Testis (tissue), 3 donors: Measurements from ENCODE around the gene KAT2B. TPM values are rescaled to one million over a fixed set of nuclear protein-coding genes. Genes with fewer than 3 reads are reported as not detected.

Experiments
- DNase-seq: peaks from one replicate; pipeline ENCODE4 v3.0.0-alpha.2; 2019
- H3K27ac ChIP-seq, 2 donors: fragments of 200-600 bp; sonication (generic); one replicate each; pipeline ENCODE4 v1.5.1; 2019
- H3K27me3 ChIP-seq: fragments of 200-600 bp; sonication (generic); one replicate; pipeline ENCODE4 v1.5.1; 2019
- H3K36me3 ChIP-seq: fragments of 200-600 bp; sonication (generic); one replicate; pipeline ENCODE4 v1.5.1; 2017; ENCODE audit warnings: low read depth; ENCODE audit errors: missing control alignments
- H3K4me1 ChIP-seq: fragments of 200-600 bp; sonication (generic); one replicate; pipeline ENCODE4 v1.5.1; 2019
- H3K4me3 ChIP-seq, 2 donors: fragments of 200-600 bp; sonication (generic); one replicate each; pipeline ENCODE4 v1.5.1; 2017 to 2019
- H3K9me3 ChIP-seq: fragments of 200-600 bp; sonication (generic); one replicate; pipeline ENCODE4 v1.5.1; 2017
- CTCF ChIP-seq, 3 experiments: fragments of 450-650 bp in 2 of 3; fragments of 200-600 bp in 1 of 3; sonication (generic) in 1 of 3; IDR thresholded peaks; one replicate each; pipeline ENCODE4 v1.5.1; 2016 to 2019; ENCODE audit warnings: antibody characterized with exemption in 3 of 3, mild to moderate bottlenecking in 2 of 3, moderate library complexity in 1 of 3
- POLR2A ChIP-seq: fragments of 450-650 bp; IDR thresholded peaks from one replicate; pipeline ENCODE4 v1.6.1; 2017; ENCODE audit warnings: antibody characterized with exemption, mild to moderate bottlenecking, moderate library complexity
- WGBS, 2 donors: methylation state at CpG; one replicate each; pipeline ENCODE4 v1.1.5; 2018; 5-methylcytosine and 5-hydroxymethylcytosine counted together
- intact Hi-C: fragments of 100-400 bp; cut with DNase I; formaldehyde crosslinking; loops from one replicate; pipeline ENCODE4 v1.15.1; 2023; ENCODE audit warnings: low total_unique reads
- polyA plus RNA-seq: library from polyadenylated mRNA; stranded (reverse); fragments of 350-450 nt; fragmentation: Illumina TruSeq; extraction: RNeasy Lipid Tissue Mini Kit (QIAGEN cat#74804); gene quantifications from one replicate; pipeline ENCODE4 v1.2.3, GENCODE V29; 2014; ENCODE audit warnings: low read depth, low replicate concordance; ENCODE audit not compliant: insufficient read depth
- total RNA-seq, 2 donors: library from RNA; depleted of rRNA; stranded (reverse); fragments of >200 nt; gene quantifications; one replicate each; pipeline ENCODE4 v1.2.3, GENCODE V29; 2016

Gene KAT2B
- total and polyA plus RNA-seq, 3 donors from 2014 or later: 5.3 to 9.9 (median 6.5) TPM

- H3K36me3 ChIP-seq: no peaks in the 10 kb centered on the region
- DNase-seq: no peak
- no peak for TF ChIP-seq CTCF (IDR thresholded peaks at IDR 0.05)
- TF ChIP-seq POLR2A: no peak
- no peaks in the 10 kb centered on the region for H3K9me3 ChIP-seq
- no peaks in the 10 kb centered on the region for H3K27me3 ChIP-seq
- H3K27ac ChIP-seq: no peak overlapping the region
- H3K4me1 ChIP-seq: peaks cover 16% of the 10 kb centered on the region
- WGBS, 2 donors: 88 to 91% methylated on average over 7 of the region's 7 CpGs
- intact Hi-C loops: no loop called here
- no peak overlapping the region for H3K4me3 ChIP-seq
Measured at GRCh38 chr3:20052851-20053250, 12.6 kb downstream of the KAT2B start.

DNA sequence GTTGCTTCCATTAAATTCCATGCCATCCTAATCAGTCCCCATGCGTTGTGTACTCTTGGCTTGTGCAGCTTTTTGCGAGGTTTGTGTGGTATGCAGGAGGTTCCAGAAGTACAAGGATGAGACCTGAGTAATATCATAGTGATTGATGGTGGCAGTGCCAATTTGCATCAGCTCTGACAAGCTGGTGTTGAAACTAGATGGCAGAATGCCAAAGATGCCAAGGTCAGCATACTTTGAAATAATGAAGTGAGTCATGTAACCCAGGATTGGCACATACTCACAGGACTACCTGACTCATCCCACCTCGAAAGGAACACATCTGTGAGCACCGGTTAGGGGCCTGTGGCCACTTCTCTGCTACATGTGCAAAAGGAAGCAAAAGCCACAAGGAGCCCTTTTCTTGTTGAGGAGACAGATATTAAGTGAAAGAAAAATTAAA is 14.3 kb downstream of the KAT2B start:
- Histone ChIP-seq H3K27me3 (no peaks in the 10 kb centered on the region), H3K9me3 (no peaks in the 10 kb centered on the region), H3K4me1 (peaks cover 9% of the 10 kb centered on the region), H3K4me3 (no peak overlapping the region), H3K27ac (no peak overlapping the region), H3K36me3 (no peaks in the 10 kb centered on the region)
- peak; percentile 32 for DNase-seq
- intact Hi-C loops: no loop called here
- no peak for TF ChIP-seq CTCF (IDR thresholded peaks at IDR 0.05)
- no peak for TF ChIP-seq POLR2A
- 63 to 78% methylated on average over 4 of the region's 4 CpGs for WGBS, 2 donors

DNA sequence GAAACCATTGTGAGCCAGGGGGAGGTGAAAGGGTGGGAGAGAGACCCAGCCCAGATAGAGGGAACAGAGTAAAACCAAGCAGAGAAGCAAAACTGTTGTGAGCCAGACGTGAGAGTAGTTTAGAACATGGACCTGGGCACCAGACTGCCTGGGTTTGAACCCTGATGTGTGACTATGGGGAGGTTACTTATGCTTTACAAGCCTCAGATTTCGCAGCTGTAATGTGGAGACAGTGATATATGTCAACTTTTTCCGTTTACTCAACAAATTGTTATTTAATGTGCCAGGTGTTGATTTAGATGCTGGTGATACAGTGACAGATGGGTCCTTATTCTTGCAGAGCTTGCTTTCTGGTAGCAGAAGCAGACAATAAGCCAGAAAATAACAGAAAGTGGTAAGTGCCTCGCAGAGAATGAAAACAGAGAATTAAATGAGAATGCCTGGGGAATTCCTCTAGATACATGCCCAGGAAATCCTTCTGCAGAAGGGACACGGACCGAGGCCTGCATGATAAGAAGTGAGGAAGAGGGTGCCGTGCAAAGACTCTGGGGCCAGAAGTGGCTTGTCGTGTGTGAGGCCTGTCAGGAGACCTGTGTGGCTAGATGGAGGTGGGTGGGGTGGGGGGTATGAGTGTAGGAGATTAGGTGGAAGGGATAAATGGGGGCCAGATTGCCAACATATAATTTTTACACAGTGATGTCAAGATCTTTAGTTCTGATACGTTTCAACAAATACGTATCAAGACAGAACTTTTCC is 15.0 kb downstream of the KAT2B start:
- H3K36me3 ChIP-seq: no peaks in the 10 kb centered on the region
- WGBS, 2 donors: 55 to 63% methylated on average over 10 of the region's 10 CpGs
- DNase-seq: no peak
- peaks cover 9% of the 10 kb centered on the region for H3K4me1 ChIP-seq
- intact Hi-C loops: no loop called here
- no peaks in the 10 kb centered on the region for H3K9me3 ChIP-seq
- TF ChIP-seq POLR2A (no peak), CTCF (IDR thresholded peaks at IDR 0.05) (no peak)
- no peaks in the 10 kb centered on the region for H3K27me3 ChIP-seq
- H3K27ac ChIP-seq: no peak overlapping the region
- H3K4me3 ChIP-seq: no peak overlapping the region

GRCh38 chr3:20055842-20056241 is 15.6 kb downstream of the KAT2B start:
- 42 to 48% methylated on average over 3 of the region's 3 CpGs for WGBS, 2 donors
- no peak for DNase-seq
- TF ChIP-seq POLR2A (no peak), CTCF (IDR thresholded peaks at IDR 0.05) (no peak)
- Histone ChIP-seq H3K4me3 (no peak overlapping the region), H3K27me3 (no peaks in the 10 kb centered on the region), H3K27ac (no peak overlapping the region), H3K36me3 (no peaks in the 10 kb centered on the region), H3K4me1 (peaks cover 11% of the 10 kb centered on the region), H3K9me3 (no peaks in the 10 kb centered on the region)
- intact Hi-C loops: no loop called here
